Activated naive CD4-positive, alpha-beta T cell treated with Interleukin-2 at 50 U/mL for 16 hours (primary cell): ENCODE measurements around the gene TNNI2.

ENCODE experiments used
- DNase-seq: peaks from one replicate; pipeline ENCODE4 v3.0.0-alpha.2; 2020

Gene TNNI2

DNA sequence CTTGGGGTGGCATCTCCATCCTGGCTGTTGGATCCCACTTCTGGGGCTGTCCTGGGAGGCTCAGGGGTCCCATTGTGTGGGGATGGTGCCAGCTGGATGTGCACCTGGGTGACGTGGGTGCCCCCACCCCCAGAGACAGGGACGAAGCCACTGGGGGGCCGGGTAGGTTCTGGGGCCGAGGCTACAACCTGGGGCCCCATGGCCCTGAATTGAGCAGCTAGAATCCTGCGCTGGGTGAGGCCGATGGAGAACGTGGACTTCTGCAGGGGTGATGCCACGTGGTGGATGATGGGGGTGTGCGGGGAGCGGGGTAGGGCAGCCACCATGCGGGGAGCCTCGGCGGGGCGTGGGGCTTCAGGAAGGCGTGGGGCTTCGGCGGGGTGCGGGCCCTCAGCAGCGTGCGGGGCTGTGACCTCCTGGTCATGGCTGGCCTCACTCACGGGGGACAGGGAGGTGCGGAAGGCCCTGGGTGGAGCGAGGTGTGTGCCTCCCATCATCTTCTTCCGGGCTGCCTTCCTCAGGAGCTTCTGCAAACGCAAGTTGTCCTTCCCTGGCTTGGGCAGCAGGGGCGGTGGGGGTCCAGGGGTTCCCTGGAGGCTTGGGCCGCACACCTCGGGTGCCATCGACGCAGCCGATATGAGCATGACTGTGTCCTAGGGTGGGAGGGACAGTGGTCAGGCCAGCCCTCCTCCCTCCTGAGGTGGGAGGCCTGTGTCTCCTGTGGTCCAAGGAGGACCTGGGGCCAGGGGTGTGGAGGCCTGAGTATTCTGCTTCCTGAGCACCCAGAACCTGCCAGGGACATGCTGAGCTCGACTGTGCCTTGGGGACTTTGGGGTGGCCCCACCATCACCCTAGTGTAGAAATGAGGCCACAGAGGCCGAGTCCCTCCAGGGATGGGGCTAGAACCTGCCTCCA is 51.4 kb downstream of the TNNI2 start:
- no peak for DNase-seq
